ENCODE results near the gene PLD6. TPM values are rescaled to one million over a fixed set of nuclear protein-coding genes. Genes with fewer than 3 reads are reported as not detected.
A peak's percentile ranks its signal among the peaks of the same experiment; 100 is the strongest.
"Not testable (repeated sequence)": the region's sequence is repeated elsewhere in the genome, so short reads cannot be mapped to it uniquely, and the experiment has no call there.

PLD6 gene
- polyA plus RNA-seq: 1 to 10 TPM; 1.2 TPM

- Histone ChIP-seq H3K36me3 (ENCODE audit: control insufficient read depth in 2 of 2, insufficient read depth in 2 of 2, low read length in 1 of 2) (peaks cover 0 to 6% of the 10 kb centered on the region in 2 donors), H3K27ac (ENCODE audit: low read depth in 2 of 2, low read length in 1 of 2) (peak within 1 kb of the TSS; percentile 66 to 90), H3K4me1 (ENCODE audit: control insufficient read depth in 2 of 2, insufficient read depth in 2 of 2, low read length in 1 of 2) (peaks cover 11 to 20% of the 10 kb centered on the region in 2 donors), H3K9me3 (ENCODE audit: control insufficient read depth in 2 of 2, insufficient read depth in 1 of 2, low read depth in 1 of 2, low read length in 1 of 2) (peaks cover 0 to 4% of the 10 kb centered on the region in 2 donors), H3K27me3 (ENCODE audit: control insufficient read depth in 1 of 2, insufficient read depth in 2 of 2, low read length in 2 of 2) (no peaks in the 10 kb centered on the region), H3K4me3 (ENCODE audit: low read depth in 1 of 2, low read length in 2 of 2) (peak within 1 kb of the TSS; percentile 45 to 46)
- 8 to 12% methylated on average over 58 to 78 of the region's 78 CpGs for WGBS, 2 donors
Observed at GRCh38 chr17:17206124-17206912, at the start of gene PLD6. Gene PLD6, minus strand, starts transcription at chr17:17206333. Its CDS starts 47 bp downstream, at chr17:17206286.

- peaks cover 0 to 26% of the 10 kb centered on the region in 2 donors for H3K36me3 ChIP-seq (ENCODE audit: control insufficient read depth in 2 of 2, insufficient read depth in 2 of 2, low read length in 1 of 2)
- 93 to 95% methylated on average over 11 of the region's 11 CpGs for WGBS, 2 donors
- H3K9me3 ChIP-seq (ENCODE audit: control insufficient read depth in 2 of 2, insufficient read depth in 1 of 2, low read depth in 1 of 2, low read length in 1 of 2); H3K4me3 ChIP-seq (ENCODE audit: low read depth in 1 of 2, low read length in 2 of 2); H3K27ac ChIP-seq (ENCODE audit: low read depth in 2 of 2, low read length in 1 of 2); H3K27me3 ChIP-seq (ENCODE audit: control insufficient read depth in 1 of 2, insufficient read depth in 2 of 2, low read length in 2 of 2); H3K4me1 ChIP-seq (ENCODE audit: control insufficient read depth in 2 of 2, insufficient read depth in 2 of 2, low read length in 1 of 2): not testable (repeated sequence)
Observed at GRCh38 chr17:17255689-17256088, 49.6 kb upstream of the PLD6 start.

- Histone ChIP-seq H3K4me3 (ENCODE audit: low read depth in 1 of 2, low read length in 2 of 2) (no peak overlapping the region), H3K36me3 (ENCODE audit: control insufficient read depth in 2 of 2, insufficient read depth in 2 of 2, low read length in 1 of 2) (peaks cover 0 to 15% of the 10 kb centered on the region in 2 donors), H3K9me3 (ENCODE audit: control insufficient read depth in 2 of 2, insufficient read depth in 1 of 2, low read depth in 1 of 2, low read length in 1 of 2) (no peaks in the 10 kb centered on the region), H3K4me1 (ENCODE audit: control insufficient read depth in 2 of 2, insufficient read depth in 2 of 2, low read length in 1 of 2) (no peaks in the 10 kb centered on the region), H3K27ac (ENCODE audit: low read depth in 2 of 2, low read length in 1 of 2) (no peak overlapping the region), H3K27me3 (ENCODE audit: control insufficient read depth in 1 of 2, insufficient read depth in 2 of 2, low read length in 2 of 2) (no peaks in the 10 kb centered on the region)
- 85 to 92% methylated on average over 3 of the region's 3 CpGs for WGBS, 2 donors
Observed at GRCh38 chr17:17254036-17254435, 47.9 kb upstream of the PLD6 start.

GRCh38 chr17:17253406-17253805, 47.3 kb upstream of the PLD6 start:
- Histone ChIP-seq H3K4me1 (ENCODE audit: control insufficient read depth in 2 of 2, insufficient read depth in 2 of 2, low read length in 1 of 2) (no peaks in the 10 kb centered on the region), H3K27ac (ENCODE audit: low read depth in 2 of 2, low read length in 1 of 2) (no peak overlapping the region), H3K4me3 (ENCODE audit: low read depth in 1 of 2, low read length in 2 of 2) (no peak overlapping the region), H3K9me3 (ENCODE audit: control insufficient read depth in 2 of 2, insufficient read depth in 1 of 2, low read depth in 1 of 2, low read length in 1 of 2) (no peaks in the 10 kb centered on the region), H3K27me3 (ENCODE audit: control insufficient read depth in 1 of 2, insufficient read depth in 2 of 2, low read length in 2 of 2) (no peaks in the 10 kb centered on the region), H3K36me3 (ENCODE audit: control insufficient read depth in 2 of 2, insufficient read depth in 2 of 2, low read length in 1 of 2) (peaks cover 0 to 14% of the 10 kb centered on the region in 2 donors)
- WGBS, 2 donors: 87 to 94% methylated on average over 3 of the region's 3 CpGs

GRCh38 chr17:17252149-17252661, 46.1 kb upstream of the PLD6 start:
- H3K27ac ChIP-seq (ENCODE audit: low read depth in 2 of 2, low read length in 1 of 2): no peak overlapping the region
- H3K4me3 ChIP-seq (ENCODE audit: low read depth in 1 of 2, low read length in 2 of 2): no peak overlapping the region
- peaks cover 0 to 21% of the 10 kb centered on the region in 2 donors for H3K36me3 ChIP-seq (ENCODE audit: control insufficient read depth in 2 of 2, insufficient read depth in 2 of 2, low read length in 1 of 2)
- 77 to 82% methylated on average over 9 of the region's 9 CpGs for WGBS, 2 donors
- no peaks in the 10 kb centered on the region for H3K27me3 ChIP-seq (ENCODE audit: control insufficient read depth in 1 of 2, insufficient read depth in 2 of 2, low read length in 2 of 2)
- no peaks in the 10 kb centered on the region for H3K4me1 ChIP-seq (ENCODE audit: control insufficient read depth in 2 of 2, insufficient read depth in 2 of 2, low read length in 1 of 2)
- H3K9me3 ChIP-seq (ENCODE audit: control insufficient read depth in 2 of 2, insufficient read depth in 1 of 2, low read depth in 1 of 2, low read length in 1 of 2): no peaks in the 10 kb centered on the region

- H3K27ac ChIP-seq (ENCODE audit: low read depth in 2 of 2, low read length in 1 of 2): no peak overlapping the region
- no peak overlapping the region for H3K4me3 ChIP-seq (ENCODE audit: low read depth in 1 of 2, low read length in 2 of 2)
- no peaks in the 10 kb centered on the region for H3K9me3 ChIP-seq (ENCODE audit: control insufficient read depth in 2 of 2, insufficient read depth in 1 of 2, low read depth in 1 of 2, low read length in 1 of 2)
- WGBS, 2 donors: 86 to 95% methylated on average over 3 of the region's 3 CpGs
- H3K27me3 ChIP-seq (ENCODE audit: control insufficient read depth in 1 of 2, insufficient read depth in 2 of 2, low read length in 2 of 2): no peaks in the 10 kb centered on the region
- H3K4me1 ChIP-seq (ENCODE audit: control insufficient read depth in 2 of 2, insufficient read depth in 2 of 2, low read length in 1 of 2): no peaks in the 10 kb centered on the region
- peaks cover 0 to 11% of the 10 kb centered on the region in 2 donors for H3K36me3 ChIP-seq (ENCODE audit: control insufficient read depth in 2 of 2, insufficient read depth in 2 of 2, low read length in 1 of 2)
Observed at GRCh38 chr17:17246879-17247278, 40.7 kb upstream of the PLD6 start.

GRCh38 chr17:17243163-17243562, 37.0 kb upstream of the PLD6 start:
- Histone ChIP-seq H3K4me3 (ENCODE audit: low read depth in 1 of 2, low read length in 2 of 2) (no peak overlapping the region), H3K9me3 (ENCODE audit: control insufficient read depth in 2 of 2, insufficient read depth in 1 of 2, low read depth in 1 of 2, low read length in 1 of 2) (no peaks in the 10 kb centered on the region), H3K27ac (ENCODE audit: low read depth in 2 of 2, low read length in 1 of 2) (no peak overlapping the region), H3K36me3 (ENCODE audit: control insufficient read depth in 2 of 2, insufficient read depth in 2 of 2, low read length in 1 of 2) (peaks cover 0 to 8% of the 10 kb centered on the region in 2 donors), H3K4me1 (ENCODE audit: control insufficient read depth in 2 of 2, insufficient read depth in 2 of 2, low read length in 1 of 2) (no peaks in the 10 kb centered on the region), H3K27me3 (ENCODE audit: control insufficient read depth in 1 of 2, insufficient read depth in 2 of 2, low read length in 2 of 2) (no peaks in the 10 kb centered on the region)
- 84 to 89% methylated on average over 6 of the region's 6 CpGs for WGBS, 2 donors

- Histone ChIP-seq H3K4me3 (ENCODE audit: low read depth in 1 of 2, low read length in 2 of 2) (no peak overlapping the region), H3K36me3 (ENCODE audit: control insufficient read depth in 2 of 2, insufficient read depth in 2 of 2, low read length in 1 of 2) (peaks cover 0 to 2% of the 10 kb centered on the region in 2 donors), H3K27me3 (ENCODE audit: control insufficient read depth in 1 of 2, insufficient read depth in 2 of 2, low read length in 2 of 2) (no peaks in the 10 kb centered on the region), H3K9me3 (ENCODE audit: control insufficient read depth in 2 of 2, insufficient read depth in 1 of 2, low read depth in 1 of 2, low read length in 1 of 2) (no peaks in the 10 kb centered on the region), H3K4me1 (ENCODE audit: control insufficient read depth in 2 of 2, insufficient read depth in 2 of 2, low read length in 1 of 2) (no peaks in the 10 kb centered on the region), H3K27ac (ENCODE audit: low read depth in 2 of 2, low read length in 1 of 2) (no peak overlapping the region)
- 94 to 96% methylated on average over 7 of the region's 7 CpGs for WGBS, 2 donors
Observed at GRCh38 chr17:17242246-17242645, 36.1 kb upstream of the PLD6 start.

- H3K27me3 ChIP-seq (ENCODE audit: control insufficient read depth in 1 of 2, insufficient read depth in 2 of 2, low read length in 2 of 2): no peaks in the 10 kb centered on the region
- no peak overlapping the region for H3K27ac ChIP-seq (ENCODE audit: low read depth in 2 of 2, low read length in 1 of 2)
- H3K9me3 ChIP-seq (ENCODE audit: control insufficient read depth in 2 of 2, insufficient read depth in 1 of 2, low read depth in 1 of 2, low read length in 1 of 2): no peaks in the 10 kb centered on the region
- no peaks in the 10 kb centered on the region for H3K4me1 ChIP-seq (ENCODE audit: control insufficient read depth in 2 of 2, insufficient read depth in 2 of 2, low read length in 1 of 2)
- H3K36me3 ChIP-seq (ENCODE audit: control insufficient read depth in 2 of 2, insufficient read depth in 2 of 2, low read length in 1 of 2): no peaks in the 10 kb centered on the region
- no peak overlapping the region for H3K4me3 ChIP-seq (ENCODE audit: low read depth in 1 of 2, low read length in 2 of 2)
- 88 to 91% methylated on average over 10 of the region's 10 CpGs for WGBS, 2 donors
Observed at GRCh38 chr17:17241656-17242055, 35.5 kb upstream of the PLD6 start.

GRCh38 chr17:17239832-17240231, 33.7 kb upstream of the PLD6 start:
- 62 to 69% methylated on average over 1 of the region's 1 CpG for WGBS, 2 donors
- peaks cover 2 to 3% of the 10 kb centered on the region in 2 donors for H3K4me1 ChIP-seq (ENCODE audit: control insufficient read depth in 2 of 2, insufficient read depth in 2 of 2, low read length in 1 of 2)

More at GRCh38 chr17:17239832-17240231, 33.7 kb upstream of the PLD6 start:
- H3K27ac ChIP-seq (ENCODE audit: low read depth in 2 of 2, low read length in 1 of 2): no peak overlapping the region
- no peaks in the 10 kb centered on the region for H3K27me3 ChIP-seq (ENCODE audit: control insufficient read depth in 1 of 2, insufficient read depth in 2 of 2, low read length in 2 of 2)
- H3K4me3 ChIP-seq (ENCODE audit: low read depth in 1 of 2, low read length in 2 of 2): no peak overlapping the region
- no peaks in the 10 kb centered on the region for H3K9me3 ChIP-seq (ENCODE audit: control insufficient read depth in 2 of 2, insufficient read depth in 1 of 2, low read depth in 1 of 2, low read length in 1 of 2)
- no peaks in the 10 kb centered on the region for H3K36me3 ChIP-seq (ENCODE audit: control insufficient read depth in 2 of 2, insufficient read depth in 2 of 2, low read length in 1 of 2)

Data from esophagus (tissue), 2 donors.